KMS-11 (cell line): ENCODE data around the gene HAL.

ENCODE experiments used
- H2AFZ ChIP-seq: fragments of 200-600 bp; sonication (generic); 2 replicates; pipeline ENCODE4 v1.6.1; 2016; ENCODE audit warnings: antibody characterized with exemption, mixed run types, low read depth
- H3K27ac ChIP-seq: fragments of 200-600 bp; sonication (generic); 2 replicates; pipeline ENCODE4 v1.6.1; 2016; ENCODE audit warnings: mild to moderate bottlenecking, mixed run types
- H3K27me3 ChIP-seq: fragments of 200-600 bp; sonication (generic); 2 replicates; pipeline ENCODE4 v1.6.1; 2017; ENCODE audit warnings: mild to moderate bottlenecking, low read depth, mixed run types, moderate library complexity; ENCODE audit not compliant: insufficient read depth
- H3K36me3 ChIP-seq: fragments of 200-600 bp; sonication (generic); 2 replicates; pipeline ENCODE4 v1.6.1; 2017; ENCODE audit warnings: mild to moderate bottlenecking, mixed run types; ENCODE audit not compliant: insufficient read depth
- H3K4me1 ChIP-seq: fragments of 200-600 bp; sonication (generic); 2 replicates; pipeline ENCODE4 v1.6.1; 2016; ENCODE audit warnings: mild to moderate bottlenecking, low read depth, mixed run types; ENCODE audit not compliant: poor library complexity, severe bottlenecking
- H3K4me2 ChIP-seq: fragments of 200-600 bp; sonication (generic); 2 replicates; pipeline ENCODE4 v1.7.0; 2016; ENCODE audit warnings: mild to moderate bottlenecking, mixed run types
- H3K4me3 ChIP-seq: fragments of 200-600 bp; sonication (generic); IDR thresholded peaks from 2 replicates; pipeline ENCODE4 v1.6.1; 2017; ENCODE audit warnings: low read depth, low read length, mixed read lengths; ENCODE audit not compliant: insufficient read depth
- H3K79me2 ChIP-seq: fragments of 200-600 bp; sonication (generic); 2 replicates; pipeline ENCODE4 v1.6.1; 2016; ENCODE audit warnings: low read depth, mixed run types; ENCODE audit not compliant: insufficient read depth
- H3K9ac ChIP-seq: fragments of 200-600 bp; sonication (generic); 2 replicates; pipeline ENCODE4 v1.6.1; 2016; ENCODE audit warnings: mild to moderate bottlenecking, mixed run types
- H4K20me1 ChIP-seq: fragments of 200-600 bp; sonication (generic); 2 replicates; pipeline ENCODE4 v1.6.1; 2016; ENCODE audit warnings: mild to moderate bottlenecking, mixed run types; ENCODE audit not compliant: insufficient read depth
- TF ChIP-seq, protein P1 (sequence below): fragments of 200-600 bp; sonication (generic); conservative IDR thresholded peaks from 2 replicates; pipeline ENCODE4 v1.6.1; 2017; ENCODE audit warnings: low read depth, mild to moderate bottlenecking, antibody characterized with exemption, low read length, moderate library complexity, mixed read lengths

Gene HAL

GRCh38 chr12:96035283-96036236, 39.4 kb upstream of the HAL start, which contains the start of gene LTA4H:
LTA4H (minus strand) TSS chr12:96035587; CDS start chr12:96035519, 68 bp downstream.
- no peaks in the 10 kb centered on the region for H3K27me3 ChIP-seq
- TF ChIP-seq, protein P1, sequence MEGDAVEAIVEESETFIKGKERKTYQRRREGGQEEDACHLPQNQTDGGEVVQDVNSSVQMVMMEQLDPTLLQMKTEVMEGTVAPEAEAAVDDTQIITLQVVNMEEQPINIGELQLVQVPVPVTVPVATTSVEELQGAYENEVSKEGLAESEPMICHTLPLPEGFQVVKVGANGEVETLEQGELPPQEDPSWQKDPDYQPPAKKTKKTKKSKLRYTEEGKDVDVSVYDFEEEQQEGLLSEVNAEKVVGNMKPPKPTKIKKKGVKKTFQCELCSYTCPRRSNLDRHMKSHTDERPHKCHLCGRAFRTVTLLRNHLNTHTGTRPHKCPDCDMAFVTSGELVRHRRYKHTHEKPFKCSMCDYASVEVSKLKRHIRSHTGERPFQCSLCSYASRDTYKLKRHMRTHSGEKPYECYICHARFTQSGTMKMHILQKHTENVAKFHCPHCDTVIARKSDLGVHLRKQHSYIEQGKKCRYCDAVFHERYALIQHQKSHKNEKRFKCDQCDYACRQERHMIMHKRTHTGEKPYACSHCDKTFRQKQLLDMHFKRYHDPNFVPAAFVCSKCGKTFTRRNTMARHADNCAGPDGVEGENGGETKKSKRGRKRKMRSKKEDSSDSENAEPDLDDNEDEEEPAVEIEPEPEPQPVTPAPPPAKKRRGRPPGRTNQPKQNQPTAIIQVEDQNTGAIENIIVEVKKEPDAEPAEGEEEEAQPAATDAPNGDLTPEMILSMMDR: no peak
- H3K27ac ChIP-seq: peak within 1 kb of the TSS; percentile 19; the same call in 1 of the 2 replicates
- peaks cover 10% of the 10 kb centered on the region for H3K4me1 ChIP-seq
- peak within 1 kb of the TSS; percentile 42; the same call in 1 of the 2 replicates for H3K9ac ChIP-seq
- H3K4me2 ChIP-seq: peak within 1 kb of the TSS; percentile 76
- no peaks in the 10 kb centered on the region for H4K20me1 ChIP-seq
- peaks cover 13% of the 10 kb centered on the region; the same call in 1 of the 2 replicates for H3K79me2 ChIP-seq
- no peaks in the 10 kb centered on the region for H3K36me3 ChIP-seq
- no peak within 1 kb of the TSS for H3K4me3 ChIP-seq
- H2AFZ ChIP-seq: peak within 1 kb of the TSS; percentile 94

GRCh38 chr12:96034621-96035282, 38.6 kb upstream of the HAL start:
- no peaks in the 10 kb centered on the region for H4K20me1 ChIP-seq
- H3K9ac ChIP-seq: peak overlapping the region; percentile 42; the same call in 1 of the 2 replicates
- peaks cover 10% of the 10 kb centered on the region for H3K4me1 ChIP-seq
- H3K4me3 ChIP-seq: no peak overlapping the region
- H3K27ac ChIP-seq: no peak overlapping the region; the same call in 1 of the 2 replicates
- peak overlapping the region; percentile 76 for H3K4me2 ChIP-seq
- no peaks in the 10 kb centered on the region for H3K36me3 ChIP-seq
- TF ChIP-seq, protein P1: no peak
- peaks cover 13% of the 10 kb centered on the region; the same call in 1 of the 2 replicates for H3K79me2 ChIP-seq
- peak overlapping the region; percentile 94 for H2AFZ ChIP-seq
- H3K27me3 ChIP-seq: no peaks in the 10 kb centered on the region

DNA sequence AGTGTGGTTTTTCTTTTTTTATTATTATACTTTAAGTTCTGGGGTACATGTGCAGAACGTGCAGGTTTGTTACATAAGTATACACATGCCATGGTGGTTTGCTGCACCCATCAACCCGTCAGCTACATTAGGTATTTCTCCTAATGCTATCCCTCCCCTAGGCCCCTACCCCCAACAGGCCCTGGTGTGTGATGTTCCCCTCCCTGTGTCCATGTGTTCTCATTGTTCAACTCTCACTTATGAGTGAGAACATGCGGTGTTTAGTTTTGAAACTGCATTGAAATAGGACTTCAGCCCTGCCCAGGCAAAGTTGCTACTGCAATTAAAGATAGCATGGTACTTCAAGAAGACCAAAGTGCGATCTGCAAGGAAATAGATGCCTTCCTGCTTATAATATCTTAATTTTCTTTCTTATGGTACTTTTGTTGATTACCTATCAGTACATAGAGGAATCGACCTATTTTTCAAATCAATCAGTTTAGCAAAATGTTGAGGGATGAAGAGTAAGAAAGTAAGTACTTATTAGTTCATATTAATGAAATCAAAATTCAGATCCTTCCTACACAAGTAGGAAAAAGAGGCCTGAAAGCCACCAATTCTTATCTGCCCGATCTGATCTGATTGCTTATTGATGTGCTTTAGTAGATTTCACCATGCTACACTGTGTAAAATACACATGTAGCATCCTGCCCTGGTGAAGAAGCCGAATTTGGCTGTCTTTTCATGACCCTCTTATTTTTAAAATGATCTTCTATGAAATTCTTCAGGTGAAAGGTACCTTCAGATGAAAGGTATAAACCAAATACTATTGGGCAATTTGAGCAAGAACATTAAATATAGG, 37.6 kb upstream of the HAL start:
- Histone ChIP-seq H4K20me1 (no peaks in the 10 kb centered on the region), H3K4me1 (peaks cover 10% of the 10 kb centered on the region), H3K79me2 (peaks cover 13% of the 10 kb centered on the region; the same call in 1 of the 2 replicates), H3K36me3 (no peaks in the 10 kb centered on the region), H3K27ac (no peak overlapping the region), H3K4me3 (no peak overlapping the region), H2AFZ (0 out of 2 replicates have a peak overlapping the region, but pooled peaks have one; percentile 94), H3K9ac (no peak overlapping the region; the same call in 1 of the 2 replicates), H3K27me3 (no peaks in the 10 kb centered on the region), H3K4me2 (peak overlapping the region; percentile 76)
- TF ChIP-seq, protein P1: no peak

- Histone ChIP-seq H3K79me2 (peaks cover 13% of the 10 kb centered on the region; the same call in 1 of the 2 replicates), H2AFZ (no peak overlapping the region), H3K4me1 (peaks cover 10% of the 10 kb centered on the region), H3K4me2 (no peak overlapping the region), H3K9ac (no peak overlapping the region), H3K36me3 (no peaks in the 10 kb centered on the region), H4K20me1 (no peaks in the 10 kb centered on the region), H3K4me3 (no peak overlapping the region), H3K27me3 (no peaks in the 10 kb centered on the region), H3K27ac (no peak overlapping the region)
- TF ChIP-seq, protein P1: no peak
Observed at GRCh38 chr12:96029826-96030225, 33.7 kb upstream of the HAL start.
